ENCODE data around the gene KDM3A.
A peak's percentile ranks its signal among the peaks of the same experiment; 100 is the strongest.

Gene KDM3A

GRCh38 chr2:86441882-86442641, 891 bp downstream of the KDM3A start:
- no peak for TF ChIP-seq CTCF (IDR thresholded peaks at IDR 0.05; ENCODE audit: low read depth, low read length, missing control alignments)
- DNase-seq (ENCODE audit: low read depth), result peak; percentile 30
- H3K4me3 ChIP-seq (ENCODE audit: low read depth, low read length), result peak overlapping the region; percentile 81

- peak; percentile 90 for DNase-seq (ENCODE audit: low read depth)
- no peak for TF ChIP-seq CTCF (IDR thresholded peaks at IDR 0.05; ENCODE audit: low read depth, low read length, missing control alignments)
- H3K4me3 ChIP-seq (ENCODE audit: low read depth, low read length), result peak overlapping the region; percentile 81
These were observed 1.5 kb downstream of the KDM3A start for GRCh38 chr2:86442642-86443005.

- no peak overlapping the region for H3K4me3 ChIP-seq (ENCODE audit: low read depth, low read length)
- no peak for TF ChIP-seq CTCF (IDR thresholded peaks at IDR 0.05; ENCODE audit: low read depth, low read length, missing control alignments)
- no peak for DNase-seq (ENCODE audit: low read depth)
These were observed 2.6 kb downstream of the KDM3A start for GRCh38 chr2:86443631-86444350.

- no peak overlapping the region for H3K4me3 ChIP-seq (ENCODE audit: low read depth, low read length)
- DNase-seq (ENCODE audit: low read depth), result no peak
- no peak for TF ChIP-seq CTCF (IDR thresholded peaks at IDR 0.05; ENCODE audit: low read depth, low read length, missing control alignments)
These were observed 4.3 kb downstream of the KDM3A start for GRCh38 chr2:86445436-86445835.

GRCh38 chr2:86446060-86446459, 4.9 kb downstream of the KDM3A start:
- DNase-seq (ENCODE audit: low read depth), result no peak
- no peak for TF ChIP-seq CTCF (IDR thresholded peaks at IDR 0.05; ENCODE audit: low read depth, low read length, missing control alignments)
- H3K4me3 ChIP-seq (ENCODE audit: low read depth, low read length), result no peak overlapping the region

GRCh38 chr2:86453836-86454235, 12.7 kb downstream of the KDM3A start:
- no peak for TF ChIP-seq CTCF (IDR thresholded peaks at IDR 0.05; ENCODE audit: low read depth, low read length, missing control alignments)
- no peak for DNase-seq (ENCODE audit: low read depth)
- no peak overlapping the region for H3K4me3 ChIP-seq (ENCODE audit: low read depth, low read length)
